Measurements from ENCODE around the gene PLCB1. TPM values are rescaled to one million over a fixed set of nuclear protein-coding genes. Genes with fewer than 3 reads are reported as not detected.

Gene PLCB1
- polyA plus RNA-seq, 1 donor (not counting 4 experiments of a cell fraction or from before 2014, with no cell fraction given), result 0.37 TPM

GRCh38 chr20:8291200-8291599 lies 159.1 kb downstream of the PLCB1 start:
- no peak overlapping the region for H3K4me3 ChIP-seq (ENCODE audit: control insufficient read depth in 2 of 3, extremely low read depth in 1 of 3, insufficient read depth in 2 of 3, low read depth in 1 of 3, low read length in 3 of 3)
- H3K36me3 ChIP-seq (ENCODE audit: control insufficient read depth in 2 of 2, extremely low read depth in 1 of 2, insufficient read depth in 2 of 2, low read length in 2 of 2), result no peaks in the 10 kb centered on the region
- H3K4me2 ChIP-seq (ENCODE audit: control insufficient read depth, extremely low read depth, insufficient read depth, low read depth, low read length), result no peak overlapping the region
- no peak overlapping the region for H2AFZ ChIP-seq (ENCODE audit: control insufficient read depth, low read length)
- no peaks in the 10 kb centered on the region for H3K79me2 ChIP-seq (ENCODE audit: control insufficient read depth, insufficient read depth, low read length)
- H3K9ac ChIP-seq (ENCODE audit: control insufficient read depth, extremely low read depth, insufficient read depth, low read length), result no peak overlapping the region
- TF ChIP-seq CTCF (optimal IDR thresholded peaks at IDR 0.05 in 1 of 3, IDR thresholded peaks at IDR 0.05 in 1 of 3, conservative IDR thresholded peaks at IDR 0.05 in 1 of 3; ENCODE audit: extremely low read depth in 1 of 3, insufficient read depth in 2 of 3, low read length in 3 of 3), result no peak
- no peak for TF ChIP-seq EZH2 (IDR thresholded peaks at IDR 0.05; ENCODE audit: low read length)
- FAIRE-seq, result no peak
- no peak overlapping the region for H3K27ac ChIP-seq (ENCODE audit: control insufficient read depth, insufficient read depth, low read length)
- H3K9me3 ChIP-seq (ENCODE audit: control insufficient read depth, low read depth, low read length), result no peaks in the 10 kb centered on the region
- no peaks in the 10 kb centered on the region for H3K27me3 ChIP-seq (ENCODE audit: control insufficient read depth, extremely low read depth, insufficient read depth, low read length)
- H3K4me1 ChIP-seq (ENCODE audit: control insufficient read depth, extremely low read depth, insufficient read depth, low read length), result no peaks in the 10 kb centered on the region
- H3K9me1 ChIP-seq (ENCODE audit: control insufficient read depth, extremely low read depth, insufficient read depth, low read length), result no peaks in the 10 kb centered on the region
- H4K20me1 ChIP-seq (ENCODE audit: control insufficient read depth, extremely low read depth, insufficient read depth, low read length), result no peaks in the 10 kb centered on the region
- dilution Hi-C loops (cut with MboI; ENCODE audit: extremely low pct_ligation_motif_present, low sequenced_read_pairs), result no loop called here
- no peak for DNase-seq (ENCODE audit: low read depth, low spot score)

DNA sequence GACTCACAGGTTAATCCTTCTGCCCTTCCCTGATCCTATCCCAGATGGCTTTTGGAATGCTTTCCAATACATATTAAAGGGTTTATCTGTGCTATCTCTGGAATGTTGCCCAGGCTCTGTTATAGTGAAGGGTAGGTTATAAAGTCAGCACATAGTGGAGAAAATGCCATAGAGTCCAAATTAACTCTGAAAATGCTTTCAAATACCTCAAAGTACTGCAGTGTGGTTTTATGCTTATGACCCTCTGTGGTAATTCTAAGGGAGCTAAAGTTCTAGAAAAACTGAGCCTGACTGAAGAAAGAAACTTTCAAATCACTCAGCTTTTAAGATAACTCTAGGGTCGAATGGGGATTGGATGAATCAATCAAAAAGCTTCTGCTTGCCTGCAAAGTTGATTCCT lies 159.8 kb downstream of the PLCB1 start:
- TF ChIP-seq CTCF (optimal IDR thresholded peaks at IDR 0.05 in 1 of 3, IDR thresholded peaks at IDR 0.05 in 1 of 3, conservative IDR thresholded peaks at IDR 0.05 in 1 of 3; ENCODE audit: extremely low read depth in 1 of 3, insufficient read depth in 2 of 3, low read length in 3 of 3) (no peak), EZH2 (IDR thresholded peaks at IDR 0.05; ENCODE audit: low read length) (no peak)
- no peak overlapping the region for H3K27ac ChIP-seq (ENCODE audit: control insufficient read depth, insufficient read depth, low read length)
- dilution Hi-C loops (cut with MboI; ENCODE audit: extremely low pct_ligation_motif_present, low sequenced_read_pairs), result no loop called here
- no peaks in the 10 kb centered on the region for H4K20me1 ChIP-seq (ENCODE audit: control insufficient read depth, extremely low read depth, insufficient read depth, low read length)
- H3K79me2 ChIP-seq (ENCODE audit: control insufficient read depth, insufficient read depth, low read length), result no peaks in the 10 kb centered on the region
- DNase-seq (ENCODE audit: low read depth, low spot score) (no peak), FAIRE-seq (no peak)
- H2AFZ ChIP-seq (ENCODE audit: control insufficient read depth, low read length), result no peak overlapping the region
- H3K4me1 ChIP-seq (ENCODE audit: control insufficient read depth, extremely low read depth, insufficient read depth, low read length), result no peaks in the 10 kb centered on the region
- no peaks in the 10 kb centered on the region for H3K9me1 ChIP-seq (ENCODE audit: control insufficient read depth, extremely low read depth, insufficient read depth, low read length)
- H3K4me3 ChIP-seq (ENCODE audit: control insufficient read depth in 2 of 3, extremely low read depth in 1 of 3, insufficient read depth in 2 of 3, low read depth in 1 of 3, low read length in 3 of 3), result no peak overlapping the region
- H3K9ac ChIP-seq (ENCODE audit: control insufficient read depth, extremely low read depth, insufficient read depth, low read length), result no peak overlapping the region
- H3K9me3 ChIP-seq (ENCODE audit: control insufficient read depth, low read depth, low read length), result no peaks in the 10 kb centered on the region
- H3K4me2 ChIP-seq (ENCODE audit: control insufficient read depth, extremely low read depth, insufficient read depth, low read depth, low read length), result no peak overlapping the region
- H3K36me3 ChIP-seq (ENCODE audit: control insufficient read depth in 2 of 2, extremely low read depth in 1 of 2, insufficient read depth in 2 of 2, low read length in 2 of 2), result no peaks in the 10 kb centered on the region
- no peaks in the 10 kb centered on the region for H3K27me3 ChIP-seq (ENCODE audit: control insufficient read depth, extremely low read depth, insufficient read depth, low read length)

Data from keratinocyte (primary cell).